Suppressor macrophage (primary cell): ENCODE results near the gene AHRR.

Source experiments
- DNase-seq, 4 experiments: peaks; one replicate each; pipeline ENCODE4 v3.0.0-alpha.2; 2020 to 2022

The AHRR gene

GRCh38 chr5:347712-348284 lies 26.3 kb downstream of the AHRR start:
- no peak for DNase-seq

GRCh38 chr5:348726-349125 lies 27.2 kb downstream of the AHRR start:
- no peak for DNase-seq

- DNase-seq, result no peak
These were observed 28.8 kb downstream of the AHRR start for GRCh38 chr5:350355-350754.

- no peak for DNase-seq
These were observed 29.8 kb downstream of the AHRR start for GRCh38 chr5:351084-351920.

GRCh38 chr5:351921-352245 lies 30.4 kb downstream of the AHRR start:
- no peak for DNase-seq

GRCh38 chr5:352639-353611 lies 31.4 kb downstream of the AHRR start:
- no peak for DNase-seq

- no peak for DNase-seq
These were observed 32.4 kb downstream of the AHRR start for GRCh38 chr5:353612-354580.

- no peak for DNase-seq
These were observed 33.3 kb downstream of the AHRR start for GRCh38 chr5:354581-355378.

- DNase-seq, result no peak
These were observed 33.9 kb downstream of the AHRR start for GRCh38 chr5:355379-355935.

- DNase-seq, result no peak
These were observed 34.4 kb downstream of the AHRR start for GRCh38 chr5:355958-356357.

- no peak for DNase-seq
These were observed 37.9 kb downstream of the AHRR start for GRCh38 chr5:359301-359897.

GRCh38 chr5:360257-361027 lies 38.9 kb downstream of the AHRR start:
- peak; percentile 70 to 92 (median 82) for DNase-seq

GRCh38 chr5:362189-362588 lies 40.7 kb downstream of the AHRR start:
- no peak for DNase-seq

GRCh38 chr5:362978-363765 lies 41.7 kb downstream of the AHRR start:
- DNase-seq, result no peak

- DNase-seq, result no peak
These were observed 43.0 kb downstream of the AHRR start for GRCh38 chr5:364497-364896.

- peak in 1 of 4 experiments; percentile 2 for DNase-seq
These were observed 45.2 kb downstream of the AHRR start for GRCh38 chr5:366541-367357.

- DNase-seq, result peak in 1 of 4 experiments; percentile 5
These were observed 46.0 kb downstream of the AHRR start for GRCh38 chr5:367358-368130.
